Spinal cord (tissue), 10 donors: ENCODE measurements around the gene CUTA. TPM values are rescaled to one million over a fixed set of nuclear protein-coding genes. Genes with fewer than 3 reads are reported as not detected.

Experiments
- DNase-seq, 6 donors: peaks; one replicate each; pipeline versions ENCODE4 v3.0.0 to v3.0.0-alpha.2; 2013 to 2015; ENCODE audit warnings: low spot score in 6 of 6, low read depth in 4 of 6
- H3K27ac ChIP-seq: one replicate; pipeline ENCODE4 v1.5.1; 2013; ENCODE audit warnings: low read depth, low read length, control low read depth
- H3K27me3 ChIP-seq: one replicate; pipeline ENCODE4 v1.6.1; 2013; ENCODE audit warnings: low read length; ENCODE audit not compliant: control insufficient read depth, insufficient read depth
- H3K36me3 ChIP-seq: one replicate; pipeline ENCODE4 v1.6.1; 2013; ENCODE audit warnings: low read length; ENCODE audit not compliant: control insufficient read depth, insufficient read depth
- H3K4me1 ChIP-seq: one replicate; pipeline ENCODE4 v1.6.1; 2013; ENCODE audit warnings: low read length; ENCODE audit not compliant: control insufficient read depth, insufficient read depth
- H3K4me3 ChIP-seq: one replicate; pipeline ENCODE4 v1.5.1; 2013; ENCODE audit warnings: low read depth, low read length, control low read depth
- H3K9me3 ChIP-seq: one replicate; pipeline ENCODE4 v1.6.1; 2013; ENCODE audit warnings: low read length; ENCODE audit not compliant: control insufficient read depth, insufficient read depth
- WGBS: methylation state at CpG from one replicate; pipeline ENCODE4 v1.1.5; 2013; ENCODE audit warnings: missing lambda C conversion rate; ENCODE audit not compliant: insufficient coverage; 5-methylcytosine and 5-hydroxymethylcytosine counted together
- long read RNA-seq, 4 donors: transcript quantifications; one replicate each; lab custom pipeline, GENCODE V29; 2026
- polyA plus RNA-seq, 2 donors: library from polyadenylated mRNA; unstranded; fragments of 120-200 nt; gene quantifications; one replicate each; pipeline ENCODE4 v1.2.1, GENCODE V29; 2013; ENCODE audit not compliant: insufficient read length in 2 of 2
- total RNA-seq, 2 donors: library from RNA; depleted of rRNA in 1 of 2; stranded (reverse); fragments of 120-200 nt in 1 of 2; fragments of >200 nt in 1 of 2; gene quantifications; one replicate each; pipeline versions ENCODE4 v1.2.3 to v1.2.4, GENCODE V29; 2013 to 2014
- donor health status: healthy.

The CUTA gene
- total RNA-seq, result 100 to 1,000 TPM in 1 of 2 donors, 10 to 100 TPM in 1; 64.9 to 202 TPM
- polyA plus RNA-seq, result 100 to 1,000 TPM; 211 to 241 TPM
- long read RNA-seq, donor 1, transcript CUTA-210 (6 exons, 769 nt), result major isoform, 58 of 159 reads
- long read RNA-seq, donor 1, transcript CUTA-214 (6 exons, 661 nt), result minor isoform, 10 of 159 reads
- long read RNA-seq, donor 1, transcript CUTA-205 (5 exons, 1,054 nt), result minor isoform, 39 of 159 reads
- long read RNA-seq, donor 1, transcript CUTA-203 (6 exons, 937 nt), result minor isoform, 27 of 159 reads
- long read RNA-seq, donor 1, partial matches to known transcripts, result 19 of 159 reads
- long read RNA-seq, donor 1, other reads (novel, unspliced or antisense), result 0 of 159 reads
- long read RNA-seq, donor 2, transcript CUTA-210 (6 exons, 769 nt), result major isoform, 14 of 46 reads
- long read RNA-seq, donor 2, transcript CUTA-203 (6 exons, 937 nt), result minor isoform, 13 of 46 reads
- long read RNA-seq, donor 2, transcript CUTA-205 (5 exons, 1,054 nt), result major isoform, 14 of 46 reads
- long read RNA-seq, donor 2, partial matches to known transcripts, result 0 of 46 reads
- long read RNA-seq, donor 2, other reads (novel, unspliced or antisense), result 0 of 46 reads
- long read RNA-seq, donor 3, transcript CUTA-210 (6 exons, 769 nt), result minor isoform, 17 of 57 reads
- long read RNA-seq, donor 3, transcript CUTA-205 (5 exons, 1,054 nt), result major isoform, 23 of 57 reads
- long read RNA-seq, donor 3, transcript CUTA-203 (6 exons, 937 nt), result minor isoform, 11 of 57 reads
- long read RNA-seq, donor 3, partial matches to known transcripts, result 0 of 57 reads
- long read RNA-seq, donor 3, other reads (novel, unspliced or antisense), result 0 of 57 reads
- long read RNA-seq, donor 4, transcript CUTA-214 (6 exons, 661 nt), result minor isoform, 32 of 135 reads
- long read RNA-seq, donor 4, transcript CUTA-205 (5 exons, 1,054 nt), result major isoform, 61 of 135 reads
- long read RNA-seq, donor 4, transcript CUTA-210 (6 exons, 769 nt), result minor isoform, 19 of 135 reads
- long read RNA-seq, donor 4, transcript CUTA-203 (6 exons, 937 nt), result minor isoform, 15 of 135 reads
- long read RNA-seq, donor 4, partial matches to known transcripts, result 6 of 135 reads
- long read RNA-seq, donor 4, other reads (novel, unspliced or antisense), result 0 of 135 reads

- peaks cover 34% of the 10 kb centered on the region for H3K4me1 ChIP-seq
- WGBS, result 0% methylated on average over 46 of the region's 51 CpGs
Measured at GRCh38 chr6:33417903-33418689, at the start of gene CUTA. Gene CUTA, minus strand, starts transcription at chr6:33418107. Its CDS starts 107 bp downstream, at chr6:33418000.

GRCh38 chr6:33467091-33467490, 49.2 kb upstream of the CUTA start:
- no peak for DNase-seq
- Histone ChIP-seq H3K27me3 (no peaks in the 10 kb centered on the region), H3K27ac (no peak overlapping the region), H3K36me3 (no peaks in the 10 kb centered on the region), H3K4me1 (no peaks in the 10 kb centered on the region), H3K4me3 (no peak overlapping the region), H3K9me3 (no peaks in the 10 kb centered on the region)
- WGBS, result no CpG with 5 or more reads among the region's 7 CpGs

More at GRCh38 chr6:33417903-33418689, at the start of gene CUTA:
- Histone ChIP-seq H3K36me3 (peaks cover 41% of the 10 kb centered on the region), H3K27me3 (no peaks in the 10 kb centered on the region), H3K9me3 (no peaks in the 10 kb centered on the region), H3K4me3 (peak within 1 kb of the TSS; percentile 94), H3K27ac (peak within 1 kb of the TSS; percentile 99)
- peak; percentile 97 to 100 (median 98) for DNase-seq

GRCh38 chr6:33466075-33466735, 48.3 kb upstream of the CUTA start:
- Histone ChIP-seq H3K9me3 (no peaks in the 10 kb centered on the region), H3K4me3 (no peak overlapping the region), H3K36me3 (no peaks in the 10 kb centered on the region), H3K27ac (no peak overlapping the region), H3K27me3 (no peaks in the 10 kb centered on the region), H3K4me1 (no peaks in the 10 kb centered on the region)
- DNase-seq, result no peak
- 97% methylated on average over 4 of the region's 4 CpGs for WGBS

- Histone ChIP-seq H3K27ac (no peak overlapping the region), H3K4me1 (peaks cover 15% of the 10 kb centered on the region), H3K4me3 (no peak overlapping the region), H3K9me3 (no peaks in the 10 kb centered on the region), H3K36me3 (peaks cover 20% of the 10 kb centered on the region), H3K27me3 (no peaks in the 10 kb centered on the region)
- no peak for DNase-seq
- WGBS, result 100% methylated on average over 2 of the region's 2 CpGs
Measured at GRCh38 chr6:33459226-33459625, 41.3 kb upstream of the CUTA start.

- no peaks in the 10 kb centered on the region for H3K9me3 ChIP-seq
- 92% methylated on average over 3 of the region's 3 CpGs for WGBS
- H3K36me3 ChIP-seq, result peaks cover 20% of the 10 kb centered on the region
- H3K27me3 ChIP-seq, result no peaks in the 10 kb centered on the region
- peaks cover 18% of the 10 kb centered on the region for H3K4me1 ChIP-seq
- no peak for DNase-seq
- no peak overlapping the region for H3K4me3 ChIP-seq
- no peak overlapping the region for H3K27ac ChIP-seq
Measured at GRCh38 chr6:33458676-33459075, 40.8 kb upstream of the CUTA start.

- 96% methylated on average over 12 of the region's 12 CpGs for WGBS
- no peaks in the 10 kb centered on the region for H3K9me3 ChIP-seq
- no peak overlapping the region for H3K27ac ChIP-seq
- H3K36me3 ChIP-seq, result peaks cover 38% of the 10 kb centered on the region
- H3K4me1 ChIP-seq, result peaks cover 24% of the 10 kb centered on the region
- no peak overlapping the region for H3K4me3 ChIP-seq
- H3K27me3 ChIP-seq, result no peaks in the 10 kb centered on the region
- no peak for DNase-seq
Measured at GRCh38 chr6:33456156-33456555, 38.2 kb upstream of the CUTA start.

GRCh38 chr6:33455051-33455450, 37.1 kb upstream of the CUTA start:
- H3K4me1 ChIP-seq, result peaks cover 24% of the 10 kb centered on the region
- no peak overlapping the region for H3K27ac ChIP-seq
- H3K9me3 ChIP-seq, result no peaks in the 10 kb centered on the region
- peaks cover 38% of the 10 kb centered on the region for H3K36me3 ChIP-seq
- 48% methylated on average over 10 of the region's 16 CpGs for WGBS
- peak overlapping the region; percentile 99 for H3K4me3 ChIP-seq
- no peak for DNase-seq
- H3K27me3 ChIP-seq, result no peaks in the 10 kb centered on the region

- DNase-seq, result peak; percentile 79 to 98 (median 91)
- H3K27me3 ChIP-seq, result no peaks in the 10 kb centered on the region
- H3K4me1 ChIP-seq, result peaks cover 24% of the 10 kb centered on the region
- peak within 1 kb of the TSS; percentile 90 for H3K27ac ChIP-seq
- peaks cover 42% of the 10 kb centered on the region for H3K36me3 ChIP-seq
- H3K9me3 ChIP-seq, result no peaks in the 10 kb centered on the region
- H3K4me3 ChIP-seq, result peak within 1 kb of the TSS; percentile 99
- WGBS, result under 1% methylated on average over 64 of the region's 65 CpGs
Measured at GRCh38 chr6:33454009-33454946, 36.4 kb upstream of the CUTA start, which contains the start of gene ZBTB9. Gene ZBTB9, plus strand, starts transcription at chr6:33454576. Its CDS starts 525 bp downstream, at chr6:33455101.
